Measurements from ENCODE around the gene NCAM1.

- TF ChIP-seq ZBTB10 (tag by site-specific recombination; IDR thresholded peaks at IDR 0.05) (no peak), SP2 (tag by site-specific recombination; IDR thresholded peaks at IDR 0.05) (no peak), ZNF501 (tag by site-specific recombination; IDR thresholded peaks at IDR 0.05) (no peak), CTCF (tag by site-specific recombination; IDR thresholded peaks at IDR 0.05) (no peak), KLF17 (tag by site-specific recombination; IDR thresholded peaks at IDR 0.05) (no peak), HIC1 (tag by site-specific recombination; IDR thresholded peaks at IDR 0.05) (no peak), ZNF362 (tag by site-specific recombination; IDR thresholded peaks at IDR 0.05) (no peak), ZNF114 (tag by site-specific recombination; IDR thresholded peaks at IDR 0.05) (no peak), SCRT2 (tag by site-specific recombination; IDR thresholded peaks at IDR 0.05) (no peak)
These were observed 241.2 kb downstream of the NCAM1 start for GRCh38 chr11:113202431-113202830.

Measured in HEK293 (cell line).